HEK293 (cell line): ENCODE data around the gene ZNF445.

Experiments
- ATF2 ChIP-seq: fragments of 450-650 bp; formaldehyde crosslinking; IDR thresholded peaks from 2 replicates; pipeline ENCODE4 v1.5.1; 2016; ENCODE audit warnings: missing biosample characterization, missing genetic modification characterization, low read depth
- BCL11A ChIP-seq: fragments of 450-650 bp; formaldehyde crosslinking; IDR thresholded peaks from 2 replicates; pipeline ENCODE4 v1.5.1; 2016; ENCODE audit warnings: low read depth, missing biosample characterization, missing genetic modification characterization
- BCL11B ChIP-seq: fragments of 450-650 bp; formaldehyde crosslinking; IDR thresholded peaks from 2 replicates; pipeline ENCODE4 v1.5.1; 2016; ENCODE audit warnings: low read depth, missing biosample characterization, missing genetic modification characterization
- CTCF ChIP-seq: fragments of 450-650 bp; formaldehyde crosslinking; IDR thresholded peaks from 2 replicates; pipeline ENCODE4 v1.5.1; 2016; ENCODE audit warnings: missing biosample characterization, missing genetic modification characterization
- EGR2 ChIP-seq: fragments of 450-650 bp; formaldehyde crosslinking; IDR thresholded peaks from 2 replicates; pipeline ENCODE4 v1.5.1; 2016; ENCODE audit warnings: low read depth, missing biosample characterization, missing genetic modification characterization
- PATZ1 ChIP-seq: fragments of 450-650 bp; formaldehyde crosslinking; IDR thresholded peaks from 2 replicates; pipeline ENCODE4 v1.5.1; 2016; ENCODE audit warnings: missing biosample characterization, missing genetic modification characterization
- PRDM10 ChIP-seq: fragments of 450-650 bp; formaldehyde crosslinking; IDR thresholded peaks from 2 replicates; pipeline ENCODE4 v1.5.1; 2016; ENCODE audit warnings: missing biosample characterization, missing genetic modification characterization
- SETDB1 ChIP-seq: IDR thresholded peaks from one replicate; pipeline ENCODE4 v1.6.1; 2017; ENCODE audit warnings: mild to moderate bottlenecking, low read length, moderate library complexity, mixed read lengths; ENCODE audit not compliant: insufficient read length
- ZNF239 ChIP-seq: fragments of 450-650 bp; formaldehyde crosslinking; IDR thresholded peaks from 2 replicates; pipeline ENCODE4 v1.5.1; 2016; ENCODE audit warnings: missing biosample characterization, missing genetic modification characterization
- ZNF350 ChIP-seq: fragments of 450-650 bp; formaldehyde crosslinking; IDR thresholded peaks from 2 replicates; pipeline ENCODE4 v1.5.0; 2017; ENCODE audit warnings: missing biosample characterization, mild to moderate bottlenecking, missing genetic modification characterization
- ZNF558 ChIP-seq: fragments of 450-650 bp; formaldehyde crosslinking; IDR thresholded peaks from 2 replicates; pipeline ENCODE4 v1.5.1; 2016; ENCODE audit warnings: missing biosample characterization, missing genetic modification characterization
- ZNF830 ChIP-seq: fragments of 450-650 bp; IDR thresholded peaks from 2 replicates; pipeline ENCODE4 v1.5.0; 2018; ENCODE audit warnings: missing biosample characterization, missing genetic modification characterization, low read depth, mild to moderate bottlenecking, moderate library complexity
- TF ChIP-seq, protein P1 (sequence below): fragments of 450-650 bp; formaldehyde crosslinking; conservative IDR thresholded peaks from 2 replicates; pipeline ENCODE4 v1.5.1; 2016; ENCODE audit warnings: low read depth, missing biosample characterization, missing genetic modification characterization
- TF ChIP-seq, protein P2 (sequence below): fragments of 450-650 bp; formaldehyde crosslinking; IDR thresholded peaks from 2 replicates; pipeline ENCODE4 v1.5.1; 2016; ENCODE audit warnings: missing biosample characterization, missing genetic modification characterization, low read depth

DNA sequence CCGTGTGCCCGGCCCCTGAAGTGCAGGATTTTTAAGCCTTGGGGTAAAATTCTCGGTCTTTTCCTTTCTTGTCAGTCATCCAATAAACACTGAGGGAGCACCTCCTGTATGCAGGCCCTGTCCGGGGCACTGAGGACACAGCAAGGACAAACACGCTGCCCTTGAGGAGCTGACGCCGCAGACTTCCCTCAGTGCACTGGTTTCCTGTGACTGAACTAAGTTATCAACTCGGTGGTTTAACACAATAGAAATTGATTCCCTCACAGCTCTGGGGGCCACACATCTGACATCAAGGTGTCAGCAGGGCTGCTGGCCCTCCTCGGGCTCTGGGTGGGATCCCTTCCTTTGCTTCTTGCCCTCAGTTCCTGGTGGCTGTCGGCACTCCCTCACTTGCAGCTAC lies 65.1 kb downstream of the ZNF445 start:
- TF ChIP-seq ATF2 (tag by site-specific recombination) (no peak), CTCF (no peak), ZNF558 (tag by site-specific recombination) (no peak), EGR2 (tag by site-specific recombination) (no peak), ZNF239 (tag by site-specific recombination) (no peak), SETDB1 (no peak), ZNF350 (tag by site-specific recombination) (no peak), ZNF830 (tag by site-specific recombination) (no peak), PRDM10 (tag by site-specific recombination) (no peak), PATZ1 (tag by site-specific recombination) (no peak), BCL11A (tag by site-specific recombination) (no peak), BCL11B (no peak)
- TF ChIP-seq, protein P1, sequence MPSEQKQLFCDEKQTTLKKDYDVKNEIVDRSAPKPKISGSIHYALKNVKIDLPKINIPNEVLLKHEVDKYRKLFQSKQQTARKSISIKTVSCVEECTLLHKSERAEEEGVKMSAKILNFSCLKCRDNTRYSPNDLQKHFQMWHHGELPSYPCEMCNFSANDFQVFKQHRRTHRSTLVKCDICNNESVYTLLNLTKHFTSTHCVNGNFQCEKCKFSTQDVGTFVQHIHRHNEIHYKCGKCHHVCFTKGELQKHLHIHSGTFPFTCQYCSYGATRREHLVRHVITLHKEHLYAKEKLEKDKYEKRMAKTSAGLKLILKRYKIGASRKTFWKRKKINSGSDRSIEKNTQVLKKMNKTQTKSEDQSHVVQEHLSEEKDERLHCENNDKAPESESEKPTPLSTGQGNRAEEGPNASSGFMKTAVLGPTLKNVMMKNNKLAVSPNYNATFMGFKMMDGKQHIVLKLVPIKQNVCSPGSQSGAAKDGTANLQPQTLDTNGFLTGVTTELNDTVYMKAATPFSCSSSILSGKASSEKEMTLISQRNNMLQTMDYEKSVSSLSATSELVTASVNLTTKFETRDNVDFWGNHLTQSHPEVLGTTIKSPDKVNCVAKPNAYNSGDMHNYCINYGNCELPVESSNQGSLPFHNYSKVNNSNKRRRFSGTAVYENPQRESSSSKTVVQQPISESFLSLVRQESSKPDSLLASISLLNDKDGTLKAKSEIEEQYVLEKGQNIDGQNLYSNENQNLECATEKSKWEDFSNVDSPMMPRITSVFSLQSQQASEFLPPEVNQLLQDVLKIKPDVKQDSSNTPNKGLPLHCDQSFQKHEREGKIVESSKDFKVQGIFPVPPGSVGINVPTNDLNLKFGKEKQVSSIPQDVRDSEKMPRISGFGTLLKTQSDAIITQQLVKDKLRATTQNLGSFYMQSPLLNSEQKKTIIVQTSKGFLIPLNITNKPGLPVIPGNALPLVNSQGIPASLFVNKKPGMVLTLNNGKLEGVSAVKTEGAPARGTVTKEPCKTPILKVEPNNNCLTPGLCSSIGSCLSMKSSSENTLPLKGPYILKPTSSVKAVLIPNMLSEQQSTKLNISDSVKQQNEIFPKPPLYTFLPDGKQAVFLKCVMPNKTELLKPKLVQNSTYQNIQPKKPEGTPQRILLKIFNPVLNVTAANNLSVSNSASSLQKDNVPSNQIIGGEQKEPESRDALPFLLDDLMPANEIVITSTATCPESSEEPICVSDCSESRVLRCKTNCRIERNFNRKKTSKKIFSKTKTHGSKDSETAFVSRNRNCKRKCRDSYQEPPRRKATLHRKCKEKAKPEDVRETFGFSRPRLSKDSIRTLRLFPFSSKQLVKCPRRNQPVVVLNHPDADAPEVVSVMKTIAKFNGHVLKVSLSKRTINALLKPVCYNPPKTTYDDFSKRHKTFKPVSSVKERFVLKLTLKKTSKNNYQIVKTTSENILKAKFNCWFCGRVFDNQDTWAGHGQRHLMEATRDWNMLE (tag by site-specific recombination) = no peak
- TF ChIP-seq, protein P2, sequence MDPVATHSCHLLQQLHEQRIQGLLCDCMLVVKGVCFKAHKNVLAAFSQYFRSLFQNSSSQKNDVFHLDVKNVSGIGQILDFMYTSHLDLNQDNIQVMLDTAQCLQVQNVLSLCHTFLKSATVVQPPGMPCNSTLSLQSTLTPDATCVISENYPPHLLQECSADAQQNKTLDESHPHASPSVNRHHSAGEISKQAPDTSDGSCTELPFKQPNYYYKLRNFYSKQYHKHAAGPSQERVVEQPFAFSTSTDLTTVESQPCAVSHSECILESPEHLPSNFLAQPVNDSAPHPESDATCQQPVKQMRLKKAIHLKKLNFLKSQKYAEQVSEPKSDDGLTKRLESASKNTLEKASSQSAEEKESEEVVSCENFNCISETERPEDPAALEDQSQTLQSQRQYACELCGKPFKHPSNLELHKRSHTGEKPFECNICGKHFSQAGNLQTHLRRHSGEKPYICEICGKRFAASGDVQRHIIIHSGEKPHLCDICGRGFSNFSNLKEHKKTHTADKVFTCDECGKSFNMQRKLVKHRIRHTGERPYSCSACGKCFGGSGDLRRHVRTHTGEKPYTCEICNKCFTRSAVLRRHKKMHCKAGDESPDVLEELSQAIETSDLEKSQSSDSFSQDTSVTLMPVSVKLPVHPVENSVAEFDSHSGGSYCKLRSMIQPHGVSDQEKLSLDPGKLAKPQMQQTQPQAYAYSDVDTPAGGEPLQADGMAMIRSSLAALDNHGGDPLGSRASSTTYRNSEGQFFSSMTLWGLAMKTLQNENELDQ = no peak
